CD1c-positive myeloid dendritic cell (primary cell): ENCODE results near the gene LCN10.
"Not testable (repeated sequence)": the region's sequence is repeated elsewhere in the genome, so short reads cannot be mapped to it uniquely, and the experiment has no call there.

Experiments
- DNase-seq: peaks from one replicate; pipeline ENCODE4 v3.0.0-alpha.2; 2016; ENCODE audit errors: extremely low spot score

The LCN10 gene

GRCh38 chr9:136771907-136772415, 29.2 kb upstream of the LCN10 start:
- DNase-seq: no peak

- peak; percentile 58 for DNase-seq
Measured at GRCh38 chr9:136769710-136770191, 27.0 kb upstream of the LCN10 start.

DNA sequence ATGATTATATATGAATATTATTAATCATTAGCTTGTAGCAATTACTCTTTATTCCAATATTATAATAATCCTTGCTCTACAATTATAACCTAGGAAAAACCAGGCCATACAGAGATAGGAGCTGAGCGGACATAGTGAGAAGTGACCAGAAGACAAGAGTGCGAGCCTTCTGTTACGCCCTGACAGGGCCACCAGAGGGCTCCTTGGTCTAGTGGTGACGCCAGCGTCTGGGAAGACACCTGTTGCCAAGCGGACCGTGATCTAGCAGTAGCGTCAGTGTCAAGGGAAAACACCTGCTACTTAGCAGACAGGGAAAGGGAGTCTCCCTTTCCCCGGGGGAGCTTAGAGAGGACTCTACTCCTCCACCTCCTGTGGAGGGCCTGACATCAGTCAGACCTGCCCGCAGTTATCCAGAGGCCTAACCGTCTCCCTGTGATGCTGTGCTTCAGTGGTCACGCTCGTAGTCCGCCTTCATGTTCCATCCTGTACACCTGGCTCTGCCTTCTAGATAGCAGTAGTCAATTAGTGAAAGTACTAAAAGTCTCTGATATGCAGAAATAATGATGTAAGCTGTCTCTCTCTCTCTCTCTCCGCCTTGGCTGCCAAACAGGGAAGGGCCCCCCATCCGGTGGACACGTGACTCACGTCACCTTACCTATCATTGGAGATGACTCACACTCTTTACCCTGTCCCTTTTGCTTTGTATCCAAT, 23.8 kb upstream of the LCN10 start:
- DNase-seq: peak; percentile 44

DNA sequence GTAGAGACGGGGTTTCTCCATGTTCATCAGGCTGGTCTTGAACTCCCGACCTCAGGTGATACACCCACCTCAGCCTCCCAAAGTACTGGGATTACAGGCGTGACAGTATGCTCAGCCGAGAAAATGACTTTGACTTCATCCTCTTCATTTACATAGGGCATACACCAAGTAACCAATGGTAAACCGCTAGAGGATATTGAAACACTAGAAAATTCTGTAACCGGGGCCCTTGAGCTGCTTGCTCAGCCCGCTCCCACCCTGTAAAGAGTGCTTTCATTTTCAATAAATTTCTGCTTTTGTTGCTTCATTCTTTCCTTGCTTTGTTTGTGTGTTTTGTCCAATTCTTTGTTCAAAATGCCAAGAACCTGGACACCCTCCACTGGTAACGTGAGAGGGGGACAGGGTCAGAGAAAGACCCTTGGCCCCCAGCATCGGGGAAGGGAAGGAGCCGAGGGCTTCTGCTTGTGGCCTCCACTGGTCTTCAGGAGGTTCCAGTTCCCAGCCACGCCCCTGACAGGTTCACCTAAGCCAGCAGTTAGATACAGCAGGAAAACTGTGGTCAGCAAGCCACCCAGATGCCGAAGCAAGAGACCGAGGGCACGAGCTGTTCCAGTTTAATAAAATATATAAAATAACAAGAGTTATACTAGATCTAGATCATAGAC, 23.1 kb upstream of the LCN10 start:
- not testable (repeated sequence) for DNase-seq

- no peak for DNase-seq
Measured at GRCh38 chr9:136765041-136765440, 22.3 kb upstream of the LCN10 start.

GRCh38 chr9:136764301-136764891, 21.7 kb upstream of the LCN10 start, which contains the start of gene LCN15:
LCN15 (minus strand) TSS chr9:136764518; CDS start chr9:136764488, 30 bp downstream.
- no peak for DNase-seq

DNA sequence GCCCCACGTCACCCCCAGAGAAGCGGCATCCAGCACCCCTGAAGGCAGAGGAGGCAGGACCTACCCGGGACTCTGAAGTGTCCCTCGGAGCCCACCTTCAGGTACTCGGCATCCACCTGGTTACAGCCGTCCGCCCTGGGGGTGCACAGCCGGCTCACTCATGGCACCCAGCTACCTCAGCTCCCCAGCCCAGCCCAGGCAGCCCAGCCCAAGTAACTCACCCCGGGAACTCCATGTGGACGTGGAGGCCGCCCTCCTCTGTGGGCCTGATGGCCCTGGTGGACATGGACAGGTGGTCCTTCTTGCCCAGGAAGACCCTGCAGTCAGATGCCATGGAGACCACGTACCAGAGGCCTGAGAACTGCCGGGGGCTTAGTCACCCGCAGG, 20.9 kb upstream of the LCN10 start:
- no peak for DNase-seq

- DNase-seq: peak; percentile 11
Measured at GRCh38 chr9:136762915-136763648, 20.3 kb upstream of the LCN10 start.

GRCh38 chr9:136762221-136762691, 19.5 kb upstream of the LCN10 start:
- no peak for DNase-seq

DNA sequence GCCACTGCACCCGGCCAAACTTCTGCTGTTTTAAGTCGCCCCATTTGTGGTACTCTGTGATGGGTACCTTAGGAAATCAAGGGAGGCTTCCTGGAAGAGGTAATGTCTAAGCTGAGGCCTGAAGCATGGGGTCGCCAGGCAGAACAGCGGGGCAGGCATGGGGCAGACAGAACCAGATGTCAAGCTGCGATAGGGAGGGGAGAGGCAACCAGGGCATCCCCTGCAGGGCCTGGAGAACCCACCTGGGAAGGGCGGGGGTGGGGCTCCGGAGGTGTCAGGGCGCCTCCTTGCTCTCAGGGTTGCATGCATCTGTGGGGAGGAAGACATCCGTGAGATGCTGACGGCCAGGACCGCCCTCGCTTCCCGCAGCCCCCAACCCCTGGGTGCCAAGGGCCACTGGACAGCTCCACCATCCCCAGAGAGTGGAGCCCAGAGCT, 18.8 kb upstream of the LCN10 start:
- no peak for DNase-seq

- DNase-seq: peak; percentile 42
Measured at GRCh38 chr9:136760834-136761544, 18.2 kb upstream of the LCN10 start.

DNA sequence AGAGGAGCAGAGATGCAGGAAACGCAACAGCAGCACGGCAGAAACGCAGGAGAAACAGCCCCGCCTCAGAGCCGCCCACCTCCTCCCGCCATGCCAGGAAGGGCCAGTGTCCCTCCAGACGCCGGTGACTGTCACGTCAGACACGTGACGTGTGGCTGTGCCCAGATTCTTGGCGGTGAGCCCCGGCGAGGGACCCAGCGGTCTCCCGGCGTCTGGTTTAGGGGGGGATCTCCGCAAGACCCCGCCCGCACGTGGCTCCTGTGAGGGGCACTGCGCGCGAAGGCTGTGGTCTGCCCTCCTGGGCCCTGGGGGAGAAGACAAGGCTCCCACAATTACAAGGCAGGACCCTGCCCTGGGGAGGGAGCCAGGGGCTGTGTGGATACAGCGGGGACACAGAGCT, 17.7 kb upstream of the LCN10 start:
- no peak for DNase-seq

DNA sequence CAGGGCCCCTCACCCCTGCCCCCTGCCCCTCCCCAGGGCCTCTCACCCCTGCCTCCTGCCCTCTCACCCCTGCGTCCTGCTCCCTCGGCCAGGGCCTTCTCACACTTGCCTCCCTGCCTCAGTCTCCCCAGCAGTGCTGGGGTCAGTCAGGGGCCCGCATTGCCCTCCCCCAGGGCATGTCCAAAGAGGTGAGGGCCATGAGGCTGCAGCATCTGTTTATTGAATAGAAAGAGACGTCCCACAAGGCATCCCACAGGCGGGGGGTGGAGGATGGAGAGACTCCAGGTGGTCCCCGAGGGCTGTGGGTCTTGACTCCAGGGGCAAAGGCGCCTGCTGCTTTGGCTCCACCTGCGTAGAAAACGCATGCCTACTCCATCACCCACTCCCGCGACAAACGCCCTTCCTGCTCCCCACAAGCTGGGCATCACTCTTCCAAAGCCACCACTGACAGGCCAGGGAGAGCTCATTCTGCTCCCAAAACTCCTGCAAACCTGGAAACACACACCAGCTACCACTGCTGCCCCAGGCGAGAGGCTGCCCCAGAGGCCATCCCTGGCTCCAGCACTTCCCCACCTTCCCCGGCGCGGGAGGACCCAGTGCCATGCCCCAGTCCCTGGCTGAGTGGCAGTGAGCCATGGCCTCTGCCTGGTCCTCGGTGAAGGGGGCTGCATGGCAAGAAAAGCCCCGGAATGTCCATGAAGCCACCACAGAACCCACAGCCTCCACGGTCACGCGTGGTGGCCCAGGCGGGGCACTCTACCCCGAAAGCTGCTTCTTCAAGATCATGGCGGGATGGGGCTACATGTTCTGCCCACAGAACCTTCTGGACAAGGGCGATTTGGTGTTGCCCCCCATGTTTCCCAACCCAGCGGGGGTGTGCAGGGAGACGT, 16.9 kb upstream of the LCN10 start:
- DNase-seq: no peak

DNA sequence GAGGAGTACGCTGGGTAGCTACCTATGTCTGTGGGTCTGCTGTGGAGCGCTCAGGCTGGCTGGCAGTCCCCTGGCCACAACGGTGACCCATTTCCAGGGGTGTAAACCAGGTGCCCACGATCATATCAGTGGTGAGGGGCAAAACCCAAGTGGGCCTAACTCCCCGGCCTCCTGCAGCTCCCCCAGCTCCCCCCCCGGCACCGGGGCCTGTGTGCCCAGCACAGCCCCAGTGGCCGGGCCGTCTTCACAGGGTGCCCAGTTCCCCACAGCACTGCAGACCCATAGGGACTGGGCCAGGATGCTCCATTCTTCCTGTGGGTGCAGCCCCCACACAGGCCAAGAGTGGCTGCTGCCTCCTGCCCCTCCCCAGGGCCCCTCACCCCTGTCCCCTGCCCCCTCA, 16.3 kb upstream of the LCN10 start:
- DNase-seq: no peak

GRCh38 chr9:136757751-136758140, 15.0 kb upstream of the LCN10 start:
- no peak for DNase-seq

GRCh38 chr9:136757328-136757727, 14.6 kb upstream of the LCN10 start:
- DNase-seq: no peak

DNA sequence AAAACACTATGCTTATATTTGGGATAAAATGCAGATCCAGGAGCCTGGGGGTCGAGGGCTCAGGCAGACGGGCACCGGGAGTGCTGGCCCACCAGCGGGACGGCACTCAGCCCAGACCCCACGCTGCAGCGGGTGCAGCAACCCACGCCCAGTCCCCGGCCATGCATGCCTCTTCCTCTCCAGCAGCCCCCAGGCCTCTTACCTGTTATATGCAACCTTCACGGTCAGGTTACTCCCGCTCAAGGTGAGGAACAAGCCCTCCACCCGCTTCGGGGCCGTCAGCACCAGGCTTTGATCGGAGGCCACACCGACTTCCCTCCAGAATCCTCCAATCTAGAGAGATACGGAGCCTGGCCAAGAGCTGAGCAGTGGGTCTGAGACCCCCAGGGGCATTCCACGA, 14.1 kb upstream of the LCN10 start:
- no peak for DNase-seq

DNA sequence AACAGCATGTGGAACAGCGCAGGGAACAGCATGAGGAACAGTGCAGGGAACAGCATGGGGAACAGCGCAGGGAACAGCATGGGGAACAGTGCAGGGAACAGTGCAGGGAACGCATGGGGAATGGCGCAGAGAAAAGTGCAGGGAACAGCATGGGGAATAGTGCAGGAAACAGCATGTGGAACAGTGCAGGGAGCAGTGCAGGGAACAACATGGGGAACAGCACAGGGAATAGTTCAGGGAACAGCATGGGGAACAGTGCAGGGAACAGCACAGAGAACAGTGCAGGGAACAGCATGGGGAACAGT, 13.3 kb upstream of the LCN10 start:
- no peak for DNase-seq

GRCh38 chr9:136755302-136756133, 12.8 kb upstream of the LCN10 start:
- not testable (repeated sequence) for DNase-seq
